HepG2 (cell line): ENCODE measurements around the gene THAP10. TPM values are rescaled to one million over a fixed set of nuclear protein-coding genes. Genes with fewer than 3 reads are reported as not detected.

Experiments used
- ATAC-seq: fragments of 200-7000 bp; cut with Tn5 transposase; 3 replicates; pipeline ENCODE4 v1.9.1; 2020; ENCODE audit warnings: mild to moderate bottlenecking, moderate library complexity
- BruUV-seq: library from RNA; stranded (reverse); fragments of 400-500 nt; replicated peaks from 2 replicates; lab custom pipeline; 2021; lab: Mats Ljungman, UMichigan
- CTCF ChIA-PET: fragments of 300-600 bp; formaldehyde crosslinking; extraction: SDS; loops from one replicate; lab custom pipeline; 2021; ENCODE audit warnings: low total read pairs, inconsistent platforms, low intra/inter-chr PET ratio; lab: Yijun Ruan, JAX
- POLR2A ChIA-PET: fragments of 350-600 bp; sonication (Branson Sonifier 250); formaldehyde crosslinking; loops from one replicate; lab custom pipeline; 2020; ENCODE audit warnings: antibody characterized with exemption, inconsistent platforms; lab: Yijun Ruan, JAX
- DNase-seq: peaks from one replicate; pipeline ENCODE4 v3.0.0-alpha.2; 2015; ENCODE audit warnings: low spot score
- FAIRE-seq: peaks from 3 replicates; lab custom pipeline; 2011; peaks lifted over from hg19 to GRCh38; lab: Jason Lieb, UNC
- H2AFZ ChIP-seq: one replicate; pipeline ENCODE4 v1.6.1; 2011; ENCODE audit warnings: low read length, inconsistent platforms
- H3K27ac ChIP-seq: fragments of 300-600 bp; 3 replicates; pipeline ENCODE4 v1.8.0; 2011; ENCODE audit warnings: mixed run types, mild to moderate bottlenecking, mixed read lengths, low read length, inconsistent platforms; ENCODE audit not compliant: insufficient read depth; ENCODE audit errors: extremely low read length
- H3K27me3 ChIP-seq, 2 experiments: fragments of 200-600 bp in 1 of 2; 2 replicates in 1 of 2; 3 replicates in 1 of 2; pipeline versions ENCODE4 v1.6.0 to v1.8.0; 2011; ENCODE audit warnings: low read length in 2 of 2, mild to moderate bottlenecking in 2 of 2, moderate library complexity in 2 of 2, inconsistent platforms in 1 of 2; ENCODE audit not compliant: insufficient read depth in 2 of 2, control insufficient read depth in 1 of 2
- H3K36me3 ChIP-seq, 2 experiments: fragments of 200-600 bp in 1 of 2; replicated peaks in 1 of 2; 2 replicates in 1 of 2; 3 replicates in 1 of 2; pipeline versions ENCODE4 v1.5.1 to v1.8.0; 2011; ENCODE audit warnings: low read length in 2 of 2, inconsistent platforms in 1 of 2; ENCODE audit not compliant: insufficient read depth in 2 of 2, control insufficient read depth in 1 of 2
- H3K4me1 ChIP-seq: 2 replicates; pipeline ENCODE4 v1.5.1; 2012; ENCODE audit warnings: low read length, inconsistent platforms; ENCODE audit not compliant: insufficient read depth
- H3K4me2 ChIP-seq: 2 replicates; pipeline ENCODE4 v1.6.0; 2011; ENCODE audit warnings: low read depth, low read length, inconsistent platforms
- H3K4me3 ChIP-seq, 3 experiments: fragments of 200-600 bp in 1 of 3; sonication (generic), shearing (Covaris generic) in 1 of 3; replicated peaks in 1 of 3; 2 replicates each; pipeline ENCODE4 v1.5.1; 2011 to 2016; ENCODE audit warnings: low read length in 3 of 3, inconsistent platforms in 2 of 3, low read depth in 2 of 3, mild to moderate bottlenecking in 2 of 3, control low read depth in 1 of 3, mixed read lengths in 1 of 3; ENCODE audit not compliant: insufficient read depth in 1 of 3
- H3K79me2 ChIP-seq: one replicate; pipeline ENCODE4 v1.6.1; 2011; ENCODE audit warnings: low read length, inconsistent platforms; ENCODE audit not compliant: insufficient read depth
- H3K9ac ChIP-seq: 2 replicates; pipeline ENCODE4 v1.6.0; 2011; ENCODE audit warnings: mild to moderate bottlenecking, low read depth, low read length, inconsistent platforms; ENCODE audit not compliant: insufficient read depth
- H3K9me3 ChIP-seq: 2 replicates; pipeline ENCODE4 v1.5.1; 2012; ENCODE audit warnings: mild to moderate bottlenecking, low read length
- H4K20me1 ChIP-seq: 2 replicates; pipeline ENCODE4 v1.6.0; 2011; ENCODE audit warnings: inconsistent platforms, mild to moderate bottlenecking, low read length, moderate library complexity; ENCODE audit not compliant: insufficient read depth
- ARNT2 ChIP-seq: sonication (generic); formaldehyde crosslinking; IDR thresholded peaks from 2 replicates; pipeline ENCODE4 v1.8.0; 2022; ENCODE audit warnings: mild to moderate bottlenecking, low read depth, missing genetic modification reagents, moderate library complexity
- FOXP4 ChIP-seq: sonication (generic); formaldehyde crosslinking; IDR thresholded peaks from 2 replicates; pipeline ENCODE4 v1.4.0; 2020; ENCODE audit warnings: missing genetic modification reagents
- SP1 ChIP-seq, 2 experiments: fragments of 450-650 bp in 1 of 2; sonication (generic) in 1 of 2; formaldehyde crosslinking in 1 of 2; IDR thresholded peaks; 2 replicates each; pipeline versions ENCODE4 v1.4.0 to v1.6.1; 2016 to 2020; ENCODE audit warnings: missing genetic modification reagents in 1 of 2
- ZNF124 ChIP-seq: sonication (generic); formaldehyde crosslinking; IDR thresholded peaks from 2 replicates; pipeline ENCODE4 v1.4.0; 2020; ENCODE audit warnings: missing genetic modification reagents
- ZNF274 ChIP-seq: sonication (generic); formaldehyde crosslinking; IDR thresholded peaks from 2 replicates; pipeline ENCODE4 v1.5.1; 2020; ENCODE audit warnings: mild to moderate bottlenecking, missing genetic modification reagents
- ZNF629 ChIP-seq: sonication (generic); formaldehyde crosslinking; conservative IDR thresholded peaks from 2 replicates; pipeline ENCODE4 v1.5.0; 2020; ENCODE audit warnings: missing genetic modification reagents
- WGBS: methylation state at CpG from one replicate; pipeline ENCODE4 v1.1.6; 2017; ENCODE audit warnings: low lambda C conversion rate; 5-methylcytosine and 5-hydroxymethylcytosine counted together
- in situ Hi-C: cut with HindIII; loops from 2 replicates; pipeline ENCODE4 v1.10.0; 2017; ENCODE audit warnings: low pct_unique_long_range_greater_than_20kb; ENCODE audit not compliant: extremely low pct_ligation_motif_present
- intact Hi-C: fragments of 100-400 bp; cut with micrococcal nuclease; formaldehyde crosslinking; loops from one replicate; pipeline ENCODE4 v1.10.0; 2022; ENCODE audit not compliant: unreplicated experiment
- polyA plus RNA-seq, 8 experiments: library from polyadenylated mRNA; depleted of rRNA in 3 of 8; stranded (reverse) in 7 of 8; unstranded in 1 of 8; fragments of >200 nt; fragmentation: Illumina TruSeq in 4 of 8; extraction: Trizol in 4 of 8; gene quantifications; 2 replicates each; pipeline versions ENCODE4 v1.2.1 to v1.2.3, GENCODE V29; 2011 to 2016; ENCODE audit warnings: low read depth in 4 of 8, missing spikeins in 1 of 8, mixed read lengths in 1 of 8; ENCODE audit not compliant: insufficient read depth in 1 of 8
- total RNA-seq, 5 experiments: library from RNA; depleted of rRNA; stranded (reverse); fragments of >200 nt; fragmentation: Illumina TruSeq; extraction: Trizol; gene quantifications; 2 replicates each; pipeline ENCODE4 v1.2.3, GENCODE V29; 2016; ENCODE audit warnings: low read depth in 1 of 5
- TF ChIP-seq, protein P1 (sequence below): sonication (generic); formaldehyde crosslinking; IDR thresholded peaks from 2 replicates; pipeline ENCODE4 v1.5.0; 2020; ENCODE audit warnings: mild to moderate bottlenecking, missing genetic modification reagents, borderline replicate concordance
- TF ChIP-seq, protein P2 (sequence below): sonication (generic); formaldehyde crosslinking; IDR thresholded peaks from 2 replicates; pipeline ENCODE4 v1.4.0; 2020; ENCODE audit warnings: mild to moderate bottlenecking, missing genetic modification reagents
- TF ChIP-seq, protein P3 (sequence below): fragments of 450-650 bp; IDR thresholded peaks from 2 replicates; pipeline ENCODE4 v1.6.1; 2017; ENCODE audit warnings: mild to moderate bottlenecking

THAP10 gene
- total and polyA plus RNA-seq, 2 of the 13 experiments (the other 11 are each of a cell fraction or from before 2014, with no cell fraction given), result 0.64 to 0.69 TPM

DNA sequence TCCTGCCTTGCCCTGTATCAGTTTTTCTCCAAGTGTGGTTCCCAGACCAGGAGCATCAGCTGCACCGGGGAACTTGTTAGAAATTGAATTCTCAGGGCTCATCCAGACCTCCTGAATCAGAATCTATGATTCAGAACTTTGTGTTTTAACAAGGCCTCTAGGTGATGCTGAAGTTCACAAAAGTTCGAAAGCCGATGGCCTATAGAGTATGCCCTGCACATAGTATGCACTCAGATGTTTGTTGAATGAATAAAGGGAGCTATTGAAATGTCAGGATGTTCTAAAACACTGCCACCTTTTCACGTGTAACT is 37.6 kb downstream of the THAP10 start (continued):
- no peak for TF ChIP-seq FOXP4 (CRISPR knock-in tag)

DNA sequence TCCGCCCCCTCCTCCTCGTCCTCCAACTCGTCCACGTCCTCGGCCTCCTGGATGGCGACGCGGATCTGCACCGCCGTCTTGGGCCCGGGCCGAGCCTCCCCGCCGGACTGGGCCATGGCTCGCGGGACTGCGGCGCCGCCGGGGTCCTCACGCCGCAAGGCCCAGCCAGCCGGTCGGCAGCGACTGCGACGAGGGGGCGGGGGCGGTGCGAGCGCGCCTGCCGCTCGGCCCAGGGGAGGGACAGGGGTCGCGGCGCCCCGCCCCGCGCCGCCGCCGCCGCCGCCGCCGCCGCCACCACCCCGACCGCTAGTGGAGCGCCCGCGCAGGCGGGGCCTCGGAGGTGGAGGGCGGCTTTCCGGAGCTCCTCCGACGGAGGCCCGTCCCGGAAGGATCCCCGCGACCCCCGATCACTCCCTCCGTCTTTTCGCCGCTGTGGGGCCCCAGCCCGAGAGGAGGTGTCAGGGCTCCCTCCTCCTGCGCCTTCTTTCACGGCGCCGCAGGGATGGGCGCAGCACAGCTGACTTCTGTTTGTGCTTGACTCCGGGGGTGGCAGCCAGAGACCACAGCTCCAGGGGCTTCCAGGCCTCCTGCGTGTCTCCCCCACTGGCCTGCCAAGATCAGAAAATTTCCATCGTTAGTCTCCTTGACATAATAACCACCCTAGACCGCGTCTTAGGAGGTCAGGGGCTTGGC is 38.1 kb downstream of the THAP10 start, which contains the start of gene LARP6:
LARP6 (minus strand) TSS at position 185 of the 693 bp plus-strand sequence; CDS start at position 116, 69 bp downstream.
- H3K9ac ChIP-seq, result peak within 1 kb of the TSS; percentile 63
- no peak within 1 kb of the TSS for H3K27ac ChIP-seq
- CTCF ChIA-PET, result no interaction called here
- H3K36me3 ChIP-seq, result no peaks in the 10 kb centered on the region
- H3K79me2 ChIP-seq, result no peaks in the 10 kb centered on the region
- DNase-seq (no peak), ATAC-seq (peak; percentile 81), FAIRE-seq (no peak)
- in situ Hi-C loops, result no loop called here
- POLR2A ChIA-PET, result interaction anchor here (0.9 to 6.3 kb wide), 5 partner anchors 10 to 29 kb away, joined by 3 to 69 read pairs (median 5); no protein-coding TSS in a partner anchor
- H4K20me1 ChIP-seq, result no peaks in the 10 kb centered on the region
- H3K9me3 ChIP-seq, result no peaks in the 10 kb centered on the region
- H3K4me3 ChIP-seq, result peak within 1 kb of the TSS; percentile 60 to 78 (median 64)
- H3K4me2 ChIP-seq, result peak within 1 kb of the TSS; percentile 98
- BruUV-seq, result no TSS peak
- H3K4me1 ChIP-seq, result peaks cover 20% of the 10 kb centered on the region
- 29% methylated on average over 3 of the region's 78 CpGs for WGBS
- peaks cover 0 to 17% of the 10 kb centered on the region in 2 experiments; a peak in 3 of 5 replicates for H3K27me3 ChIP-seq
- intact Hi-C loops, result no loop called here
- no peak within 1 kb of the TSS for H2AFZ ChIP-seq
- TF ChIP-seq, protein P1, sequence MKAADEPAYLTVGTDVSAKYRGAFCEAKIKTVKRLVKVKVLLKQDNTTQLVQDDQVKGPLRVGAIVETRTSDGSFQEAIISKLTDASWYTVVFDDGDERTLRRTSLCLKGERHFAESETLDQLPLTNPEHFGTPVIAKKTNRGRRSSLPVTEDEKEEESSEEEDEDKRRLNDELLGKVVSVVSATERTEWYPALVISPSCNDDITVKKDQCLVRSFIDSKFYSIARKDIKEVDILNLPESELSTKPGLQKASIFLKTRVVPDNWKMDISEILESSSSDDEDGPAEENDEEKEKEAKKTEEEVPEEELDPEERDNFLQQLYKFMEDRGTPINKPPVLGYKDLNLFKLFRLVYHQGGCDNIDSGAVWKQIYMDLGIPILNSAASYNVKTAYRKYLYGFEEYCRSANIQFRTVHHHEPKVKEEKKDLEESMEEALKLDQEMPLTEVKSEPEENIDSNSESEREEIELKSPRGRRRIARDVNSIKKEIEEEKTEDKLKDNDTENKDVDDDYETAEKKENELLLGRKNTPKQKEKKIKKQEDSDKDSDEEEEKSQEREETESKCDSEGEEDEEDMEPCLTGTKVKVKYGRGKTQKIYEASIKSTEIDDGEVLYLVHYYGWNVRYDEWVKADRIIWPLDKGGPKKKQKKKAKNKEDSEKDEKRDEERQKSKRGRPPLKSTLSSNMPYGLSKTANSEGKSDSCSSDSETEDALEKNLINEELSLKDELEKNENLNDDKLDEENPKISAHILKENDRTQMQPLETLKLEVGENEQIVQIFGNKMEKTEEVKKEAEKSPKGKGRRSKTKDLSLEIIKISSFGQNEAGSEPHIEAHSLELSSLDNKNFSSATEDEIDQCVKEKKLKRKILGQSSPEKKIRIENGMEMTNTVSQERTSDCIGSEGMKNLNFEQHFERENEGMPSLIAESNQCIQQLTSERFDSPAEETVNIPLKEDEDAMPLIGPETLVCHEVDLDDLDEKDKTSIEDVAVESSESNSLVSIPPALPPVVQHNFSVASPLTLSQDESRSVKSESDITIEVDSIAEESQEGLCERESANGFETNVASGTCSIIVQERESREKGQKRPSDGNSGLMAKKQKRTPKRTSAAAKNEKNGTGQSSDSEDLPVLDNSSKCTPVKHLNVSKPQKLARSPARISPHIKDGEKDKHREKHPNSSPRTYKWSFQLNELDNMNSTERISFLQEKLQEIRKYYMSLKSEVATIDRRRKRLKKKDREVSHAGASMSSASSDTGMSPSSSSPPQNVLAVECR, result peak; percentile 6; the same call in 1 of the 2 replicates
- TF ChIP-seq ZNF274 (CRISPR knock-in tag) (peak; percentile 30; the same call in 1 of the 2 replicates), ARNT2 (0 out of 2 replicates have a peak, but pooled peaks have one; percentile 51), ZNF124 (CRISPR knock-in tag) (no peak), SP1 (IDR thresholded peaks at IDR 0.05) (no peak), SP1 (CRISPR knock-in tag; IDR thresholded peaks at IDR 0.05) (no peak), ZNF629 (CRISPR knock-in tag) (no peak)
- TF ChIP-seq, protein P2, sequence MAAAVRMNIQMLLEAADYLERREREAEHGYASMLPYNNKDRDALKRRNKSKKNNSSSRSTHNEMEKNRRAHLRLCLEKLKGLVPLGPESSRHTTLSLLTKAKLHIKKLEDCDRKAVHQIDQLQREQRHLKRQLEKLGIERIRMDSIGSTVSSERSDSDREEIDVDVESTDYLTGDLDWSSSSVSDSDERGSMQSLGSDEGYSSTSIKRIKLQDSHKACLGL (CRISPR knock-in tag), result no peak
- TF ChIP-seq, protein P3, sequence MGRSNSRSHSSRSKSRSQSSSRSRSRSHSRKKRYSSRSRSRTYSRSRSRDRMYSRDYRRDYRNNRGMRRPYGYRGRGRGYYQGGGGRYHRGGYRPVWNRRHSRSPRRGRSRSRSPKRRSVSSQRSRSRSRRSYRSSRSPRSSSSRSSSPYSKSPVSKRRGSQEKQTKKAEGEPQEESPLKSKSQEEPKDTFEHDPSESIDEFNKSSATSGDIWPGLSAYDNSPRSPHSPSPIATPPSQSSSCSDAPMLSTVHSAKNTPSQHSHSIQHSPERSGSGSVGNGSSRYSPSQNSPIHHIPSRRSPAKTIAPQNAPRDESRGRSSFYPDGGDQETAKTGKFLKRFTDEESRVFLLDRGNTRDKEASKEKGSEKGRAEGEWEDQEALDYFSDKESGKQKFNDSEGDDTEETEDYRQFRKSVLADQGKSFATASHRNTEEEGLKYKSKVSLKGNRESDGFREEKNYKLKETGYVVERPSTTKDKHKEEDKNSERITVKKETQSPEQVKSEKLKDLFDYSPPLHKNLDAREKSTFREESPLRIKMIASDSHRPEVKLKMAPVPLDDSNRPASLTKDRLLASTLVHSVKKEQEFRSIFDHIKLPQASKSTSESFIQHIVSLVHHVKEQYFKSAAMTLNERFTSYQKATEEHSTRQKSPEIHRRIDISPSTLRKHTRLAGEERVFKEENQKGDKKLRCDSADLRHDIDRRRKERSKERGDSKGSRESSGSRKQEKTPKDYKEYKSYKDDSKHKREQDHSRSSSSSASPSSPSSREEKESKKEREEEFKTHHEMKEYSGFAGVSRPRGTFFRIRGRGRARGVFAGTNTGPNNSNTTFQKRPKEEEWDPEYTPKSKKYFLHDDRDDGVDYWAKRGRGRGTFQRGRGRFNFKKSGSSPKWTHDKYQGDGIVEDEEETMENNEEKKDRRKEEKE, result no peak
